MCF 10A (cell line): ENCODE measurements around the gene LRBA. TPM values are rescaled to one million over a fixed set of nuclear protein-coding genes. Genes with fewer than 3 reads are reported as not detected.
"Not testable (repeated sequence)": the region's sequence is repeated elsewhere in the genome, so short reads cannot be mapped to it uniquely, and the experiment has no call there.

Source experiments
- BruUV-seq: library from RNA; stranded (reverse); fragments of 400-500 nt; replicated peaks from 2 replicates; lab custom pipeline; 2021; lab: Mats Ljungman, UMichigan
- CTCF ChIA-PET: fragments of 300-600 bp; sonication (Branson Sonifier 250); formaldehyde crosslinking; extraction: SDS; loops from one replicate; lab custom pipeline; 2021; ENCODE audit warnings: antibody characterized with exemption, inconsistent platforms; lab: Yijun Ruan, JAX
- POLR2A ChIA-PET: fragments of 300-600, 350-650 bp; sonication (Branson Sonifier 250); formaldehyde crosslinking; extraction: SDS; loops from one replicate; lab custom pipeline; 2020; ENCODE audit warnings: antibody characterized with exemption, inconsistent platforms; lab: Yijun Ruan, JAX
- DNase-seq: peaks from one replicate; pipeline ENCODE4 v3.0.0-alpha.2; 2018; ENCODE audit not compliant: unreplicated experiment
- H3K27ac Mint-ChIP-seq: one replicate; pipeline ENCODE4 v1.8.0; 2022; ENCODE audit warnings: mild to moderate bottlenecking, low read depth, mixed read lengths; ENCODE audit not compliant: unreplicated experiment
- H3K27me3 Mint-ChIP-seq: one replicate; pipeline ENCODE4 v1.8.0; 2022; ENCODE audit warnings: mixed read lengths; ENCODE audit not compliant: insufficient read depth, unreplicated experiment
- H3K36me3 Mint-ChIP-seq: one replicate; pipeline ENCODE4 v1.8.0; 2022; ENCODE audit warnings: mild to moderate bottlenecking, moderate library complexity, mixed read lengths; ENCODE audit not compliant: insufficient read depth, unreplicated experiment
- H3K4me1 Mint-ChIP-seq: one replicate; pipeline ENCODE4 v1.8.0; 2022; ENCODE audit warnings: mixed read lengths; ENCODE audit not compliant: insufficient read depth, unreplicated experiment
- H3K4me3 Mint-ChIP-seq: one replicate; pipeline ENCODE4 v1.8.0; 2022; ENCODE audit warnings: mild to moderate bottlenecking, moderate library complexity, mixed read lengths; ENCODE audit not compliant: unreplicated experiment
- H3K9me3 Mint-ChIP-seq: one replicate; pipeline ENCODE4 v1.8.0; 2022; ENCODE audit warnings: mixed read lengths; ENCODE audit not compliant: unreplicated experiment
- CTCF ChIP-seq: fragments of 200-600 bp; IDR thresholded peaks from one replicate; pipeline ENCODE4 v1.8.0; 2022; ENCODE audit warnings: antibody characterized with exemption, mild to moderate bottlenecking; ENCODE audit not compliant: unreplicated experiment
- intact Hi-C: fragments of 100-400 bp; cut with micrococcal nuclease; formaldehyde crosslinking; loops from 2 replicates; pipeline ENCODE4 v1.14.1; 2022
- total RNA-seq: library from RNA; stranded (reverse); gene quantifications from 2 replicates; pipeline ENCODE4 v1.2.3, GENCODE V29; 2022

Gene LRBA
- total RNA-seq, 1 experiment from 2014 or later, result 64.5 TPM

DNA sequence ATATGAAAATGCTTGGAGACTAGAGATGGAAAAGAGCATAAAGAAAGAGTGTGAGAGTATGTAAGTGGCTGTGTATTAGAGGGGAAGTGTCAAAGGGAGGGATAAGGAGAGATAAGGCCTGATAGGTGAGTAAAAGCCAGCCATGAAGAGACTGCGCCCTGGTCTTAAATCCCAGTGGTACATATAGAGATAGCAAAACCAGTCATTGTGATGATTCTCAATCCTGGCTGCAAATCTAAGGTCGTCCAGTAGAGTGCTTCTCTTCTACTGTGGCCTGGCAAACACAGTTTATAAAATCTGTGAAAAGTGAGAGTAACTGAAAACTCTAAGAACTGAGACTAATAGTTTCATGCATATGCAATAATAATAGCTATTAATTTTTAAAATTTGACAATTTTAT, 346.3 kb downstream of the LRBA start:
- peaks cover 15% of the 10 kb centered on the region for H3K36me3 Mint-ChIP-seq

DNA sequence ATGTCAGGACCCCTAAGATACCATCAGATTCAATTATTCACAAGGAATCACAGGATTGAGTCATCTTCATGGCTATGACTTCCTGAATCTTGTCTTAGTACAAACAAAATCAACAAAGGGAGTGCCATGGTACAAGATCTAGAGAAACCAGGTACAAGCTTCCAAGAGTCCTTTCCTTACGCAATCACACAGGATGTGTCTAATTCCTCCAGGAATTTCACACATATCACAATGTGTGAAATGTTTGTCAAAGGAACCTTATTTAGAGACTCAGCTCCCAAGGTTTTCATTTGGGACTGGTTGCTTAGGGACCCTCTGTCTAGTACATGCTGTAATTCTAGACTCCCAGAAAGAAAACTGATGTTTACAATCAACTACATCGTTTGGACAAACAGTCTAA, 350.1 kb downstream of the LRBA start:
- Mint-ChIP-seq H3K27ac (peak overlapping the region; percentile 84), H3K27me3 (no peaks in the 10 kb centered on the region), H3K9me3 (no peaks in the 10 kb centered on the region), H3K4me1 (peaks cover 35% of the 10 kb centered on the region), H3K4me3 (no peak overlapping the region), H3K36me3 (peaks cover 15% of the 10 kb centered on the region)
- no TSS peak for BruUV-seq
- intact Hi-C loops, result no loop called here
- TF ChIP-seq CTCF, result no peak
- CTCF ChIA-PET, result interaction anchor here (0.5 to 0.6 kb wide), 3 partner anchors 14 to 510 kb away, joined by 3 to 4 read pairs (median 3); no protein-coding TSS in a partner anchor
- POLR2A ChIA-PET, result interaction anchor here (0.7 to 1.5 kb wide), 4 partner anchors 11 to 58 kb away, joined by 3 to 5 read pairs (median 3); no protein-coding TSS in a partner anchor
- DNase-seq, result peak; percentile 89

More for the DNA sequence above, 346.3 kb downstream of the LRBA start:
- ChIA-PET POLR2A (interaction anchor here (0.6 to 1.6 kb wide), 4 partner anchors 9 to 886 kb away, joined by 3 to 5 read pairs (median 4); no protein-coding TSS in a partner anchor), CTCF (no interaction called here)
- no peak for DNase-seq
- TF ChIP-seq CTCF, result no peak
- H3K9me3 Mint-ChIP-seq, result no peaks in the 10 kb centered on the region
- H3K4me1 Mint-ChIP-seq, result peaks cover 31% of the 10 kb centered on the region
- no peak overlapping the region for H3K27ac Mint-ChIP-seq
- H3K27me3 Mint-ChIP-seq, result no peaks in the 10 kb centered on the region
- no peak overlapping the region for H3K4me3 Mint-ChIP-seq
- intact Hi-C loops, result no loop called here
- no TSS peak for BruUV-seq

- TF ChIP-seq CTCF, result no peak
- no TSS peak for BruUV-seq
- peaks cover 29% of the 10 kb centered on the region for H3K4me1 Mint-ChIP-seq
- ChIA-PET CTCF (no interaction called here), POLR2A (no interaction called here)
- intact Hi-C loops, result no loop called here
- no peak overlapping the region for H3K27ac Mint-ChIP-seq
- no peaks in the 10 kb centered on the region for H3K36me3 Mint-ChIP-seq
- no peaks in the 10 kb centered on the region for H3K9me3 Mint-ChIP-seq
- DNase-seq, result no peak
- H3K27me3 Mint-ChIP-seq, result no peaks in the 10 kb centered on the region
- no peak overlapping the region for H3K4me3 Mint-ChIP-seq
Measured at GRCh38 chr4:150662686-150663085, 352.4 kb downstream of the LRBA start.

GRCh38 chr4:150661551-150661950, 353.5 kb downstream of the LRBA start:
- BruUV-seq, H3K27me3 Mint-ChIP-seq, H3K4me3 Mint-ChIP-seq, H3K27ac Mint-ChIP-seq, H3K36me3 Mint-ChIP-seq, CTCF ChIA-PET, intact Hi-C loops, H3K9me3 Mint-ChIP-seq: not testable (repeated sequence)
- POLR2A ChIA-PET, result interaction anchor here (0.7 kb wide), 1 partner anchor 139 kb away, joined by 3 read pairs; no protein-coding TSS in a partner anchor
- H3K4me1 Mint-ChIP-seq, result peaks cover 22% of the 10 kb centered on the region
- DNase-seq, result peak; percentile 63

- CTCF ChIA-PET, H3K27me3 Mint-ChIP-seq, H3K4me3 Mint-ChIP-seq, H3K36me3 Mint-ChIP-seq, POLR2A ChIA-PET, intact Hi-C loops, H3K9me3 Mint-ChIP-seq, DNase-seq, H3K27ac Mint-ChIP-seq, H3K4me1 Mint-ChIP-seq, BruUV-seq: not testable (repeated sequence)
Measured at GRCh38 chr4:150658258-150658657, 356.8 kb downstream of the LRBA start.
